ENCODE measurements around the gene SCN2A.

DNA sequence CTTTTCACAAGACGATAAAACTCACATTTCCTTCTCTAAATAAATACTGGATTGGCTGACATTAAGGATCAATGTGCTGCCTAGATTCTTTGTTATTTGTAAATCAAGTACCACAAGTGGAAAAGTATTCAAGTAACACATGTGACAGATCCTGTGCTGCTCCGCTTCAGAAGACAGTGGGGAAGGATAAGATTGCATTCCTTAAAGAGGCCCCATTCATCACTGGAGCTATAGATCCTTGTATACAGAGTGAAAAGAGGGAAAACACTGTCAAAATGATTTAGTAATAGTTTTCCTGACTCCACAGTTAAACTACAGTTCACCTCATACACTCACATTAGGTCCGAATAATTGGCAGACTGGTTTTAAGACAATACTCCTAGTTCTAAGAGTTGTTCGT lies 122.3 kb downstream of the SCN2A start:
- TF ChIP-seq, protein P1, sequence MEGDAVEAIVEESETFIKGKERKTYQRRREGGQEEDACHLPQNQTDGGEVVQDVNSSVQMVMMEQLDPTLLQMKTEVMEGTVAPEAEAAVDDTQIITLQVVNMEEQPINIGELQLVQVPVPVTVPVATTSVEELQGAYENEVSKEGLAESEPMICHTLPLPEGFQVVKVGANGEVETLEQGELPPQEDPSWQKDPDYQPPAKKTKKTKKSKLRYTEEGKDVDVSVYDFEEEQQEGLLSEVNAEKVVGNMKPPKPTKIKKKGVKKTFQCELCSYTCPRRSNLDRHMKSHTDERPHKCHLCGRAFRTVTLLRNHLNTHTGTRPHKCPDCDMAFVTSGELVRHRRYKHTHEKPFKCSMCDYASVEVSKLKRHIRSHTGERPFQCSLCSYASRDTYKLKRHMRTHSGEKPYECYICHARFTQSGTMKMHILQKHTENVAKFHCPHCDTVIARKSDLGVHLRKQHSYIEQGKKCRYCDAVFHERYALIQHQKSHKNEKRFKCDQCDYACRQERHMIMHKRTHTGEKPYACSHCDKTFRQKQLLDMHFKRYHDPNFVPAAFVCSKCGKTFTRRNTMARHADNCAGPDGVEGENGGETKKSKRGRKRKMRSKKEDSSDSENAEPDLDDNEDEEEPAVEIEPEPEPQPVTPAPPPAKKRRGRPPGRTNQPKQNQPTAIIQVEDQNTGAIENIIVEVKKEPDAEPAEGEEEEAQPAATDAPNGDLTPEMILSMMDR (IDR thresholded peaks at IDR 0.05): no peak
- TF ChIP-seq POLR2A (IDR thresholded peaks at IDR 0.05): no peak
